Esophagus squamous epithelium (tissue), 4 donors: ENCODE data around the gene LRP1B.

Experiments
- CTCF ChIP-seq, 6 experiments: fragments of 450-650 bp in 4 of 6; fragments of 200-600 bp in 2 of 6; sonication (generic) in 2 of 6; IDR thresholded peaks; one replicate each; pipeline ENCODE4 v1.5.1; 2016 to 2019; ENCODE audit warnings: antibody characterized with exemption in 6 of 6, mild to moderate bottlenecking in 4 of 6, moderate library complexity in 4 of 6
- POLR2A ChIP-seq, 4 donors: fragments of 450-650 bp; IDR thresholded peaks; one replicate each; pipeline ENCODE4 v1.6.1; 2017; ENCODE audit warnings: antibody characterized with exemption in 4 of 4, mild to moderate bottlenecking in 4 of 4, moderate library complexity in 3 of 4

- TF ChIP-seq CTCF (IDR thresholded peaks at IDR 0.05) (no peak), POLR2A (IDR thresholded peaks at IDR 0.05) (no peak)
Observed at GRCh38 chr2:141848191-141848590, 282.6 kb downstream of the LRP1B start.
